Hepatocyte (in vitro differentiated cells): ENCODE measurements around the gene FSIP1. TPM values are rescaled to one million over a fixed set of nuclear protein-coding genes. Genes with fewer than 3 reads are reported as not detected.
A peak's percentile ranks its signal among the peaks of the same experiment; 100 is the strongest.

Experiments
- DNase-seq: peaks from one replicate; pipeline ENCODE4 v3.0.0-alpha.2; 2016; ENCODE audit warnings: low spot score
- H2AFZ ChIP-seq: fragments of 200-600 bp; sonication (generic); 2 replicates; pipeline ENCODE4 v1.6.0; 2016; ENCODE audit warnings: antibody characterized with exemption, mild to moderate bottlenecking
- H3K27ac ChIP-seq: fragments of 200-600 bp; sonication (generic); 2 replicates; pipeline ENCODE4 v1.5.1; 2016; ENCODE audit warnings: mild to moderate bottlenecking
- H3K27me3 ChIP-seq: fragments of 200-600 bp; sonication (generic); 2 replicates; pipeline ENCODE4 v1.6.1; 2016
- H3K36me3 ChIP-seq: fragments of 200-600 bp; sonication (generic); replicated peaks from 2 replicates; pipeline ENCODE4 v1.5.1; 2016; ENCODE audit warnings: low read depth; ENCODE audit not compliant: insufficient read depth
- H3K4me1 ChIP-seq: fragments of 200-600 bp; sonication (generic); 2 replicates; pipeline ENCODE4 v1.5.1; 2016; ENCODE audit warnings: mild to moderate bottlenecking, moderate library complexity; ENCODE audit not compliant: insufficient read depth
- H3K4me2 ChIP-seq: fragments of 200-600 bp; sonication (generic); 2 replicates; pipeline ENCODE4 v1.6.0; 2016
- H3K4me3 ChIP-seq: fragments of 200-600 bp; sonication (generic); 2 replicates; pipeline ENCODE4 v1.5.1; 2016; ENCODE audit warnings: mild to moderate bottlenecking
- H3K79me2 ChIP-seq: fragments of 200-600 bp; sonication (generic); 2 replicates; pipeline ENCODE4 v1.6.0; 2017; ENCODE audit warnings: mild to moderate bottlenecking
- H3K9me2 ChIP-seq: fragments of 200-600 bp; sonication (generic); replicated peaks from 2 replicates; pipeline ENCODE4 v1.6.0; 2017; ENCODE audit warnings: mild to moderate bottlenecking; ENCODE audit not compliant: insufficient read depth
- H3K9me3 ChIP-seq: fragments of 200-600 bp; sonication (generic); 2 replicates; pipeline ENCODE4 v1.5.1; 2016; ENCODE audit warnings: low read depth, mild to moderate bottlenecking
- H4K20me1 ChIP-seq: fragments of 200-600 bp; sonication (generic); 2 replicates; pipeline ENCODE4 v1.6.0; 2016; ENCODE audit warnings: mild to moderate bottlenecking; ENCODE audit not compliant: insufficient read depth, poor library complexity, severe bottlenecking
- CTCF ChIP-seq: fragments of 200-600 bp; sonication (generic); IDR thresholded peaks from 2 replicates; pipeline ENCODE4 v1.5.1; 2016; ENCODE audit warnings: antibody characterized with exemption, mild to moderate bottlenecking; ENCODE audit not compliant: poor library complexity
- EZH2 ChIP-seq: fragments of 200-600 bp; sonication (generic); IDR thresholded peaks from 2 replicates; pipeline ENCODE4 v1.6.1; 2016; ENCODE audit warnings: antibody characterized with exemption, mild to moderate bottlenecking, borderline replicate concordance
- EZH2phosphoT487 ChIP-seq: fragments of 200-600 bp; sonication (generic); IDR thresholded peaks from one replicate; pipeline ENCODE4 v1.6.1; 2018; ENCODE audit warnings: antibody characterized with exemption, mild to moderate bottlenecking, low read depth, moderate library complexity; ENCODE audit not compliant: unreplicated experiment, severe bottlenecking
- WGBS: methylation state at CpG from one replicate; pipeline ENCODE4 v1.1.6; 2016; ENCODE audit warnings: low lambda C conversion rate; ENCODE audit errors: missing lambda C conversion rate; 5-methylcytosine and 5-hydroxymethylcytosine counted together
- polyA plus RNA-seq: library from polyadenylated mRNA; unstranded; fragments of >200 nt; fragmentation: Nextera tagmentation; extraction: Ambion mirVana; gene quantifications from 2 replicates; pipeline ENCODE4 v1.2.1, GENCODE V29; 2016
- total RNA-seq: library from RNA; depleted of rRNA; stranded (reverse); fragments of >200 nt; gene quantifications from 2 replicates; pipeline ENCODE4 v1.2.3, GENCODE V29; 2014

FSIP1 gene
- total and polyA plus RNA-seq, 2 experiments from 2014 or later = 0.60 to 0.79 TPM

GRCh38 chr15:39695793-39696192 lies 86.8 kb downstream of the FSIP1 start:
- no peaks in the 10 kb centered on the region for H3K36me3 ChIP-seq
- no peak overlapping the region for H3K4me3 ChIP-seq
- H3K27me3 ChIP-seq = no peaks in the 10 kb centered on the region
- no peaks in the 10 kb centered on the region for H3K9me3 ChIP-seq
- DNase-seq = no peak
- no peak overlapping the region for H3K4me2 ChIP-seq
- H3K9me2 ChIP-seq = no peaks in the 10 kb centered on the region
- H3K4me1 ChIP-seq = peaks cover 24% of the 10 kb centered on the region
- H2AFZ ChIP-seq = no peak overlapping the region
- TF ChIP-seq EZH2phosphoT487 (no peak), CTCF (no peak), EZH2 (no peak)
- no peaks in the 10 kb centered on the region for H3K79me2 ChIP-seq
- WGBS = 59% methylated on average over 2 of the region's 2 CpGs
- H4K20me1 ChIP-seq = no peaks in the 10 kb centered on the region
- no peak overlapping the region for H3K27ac ChIP-seq

DNA sequence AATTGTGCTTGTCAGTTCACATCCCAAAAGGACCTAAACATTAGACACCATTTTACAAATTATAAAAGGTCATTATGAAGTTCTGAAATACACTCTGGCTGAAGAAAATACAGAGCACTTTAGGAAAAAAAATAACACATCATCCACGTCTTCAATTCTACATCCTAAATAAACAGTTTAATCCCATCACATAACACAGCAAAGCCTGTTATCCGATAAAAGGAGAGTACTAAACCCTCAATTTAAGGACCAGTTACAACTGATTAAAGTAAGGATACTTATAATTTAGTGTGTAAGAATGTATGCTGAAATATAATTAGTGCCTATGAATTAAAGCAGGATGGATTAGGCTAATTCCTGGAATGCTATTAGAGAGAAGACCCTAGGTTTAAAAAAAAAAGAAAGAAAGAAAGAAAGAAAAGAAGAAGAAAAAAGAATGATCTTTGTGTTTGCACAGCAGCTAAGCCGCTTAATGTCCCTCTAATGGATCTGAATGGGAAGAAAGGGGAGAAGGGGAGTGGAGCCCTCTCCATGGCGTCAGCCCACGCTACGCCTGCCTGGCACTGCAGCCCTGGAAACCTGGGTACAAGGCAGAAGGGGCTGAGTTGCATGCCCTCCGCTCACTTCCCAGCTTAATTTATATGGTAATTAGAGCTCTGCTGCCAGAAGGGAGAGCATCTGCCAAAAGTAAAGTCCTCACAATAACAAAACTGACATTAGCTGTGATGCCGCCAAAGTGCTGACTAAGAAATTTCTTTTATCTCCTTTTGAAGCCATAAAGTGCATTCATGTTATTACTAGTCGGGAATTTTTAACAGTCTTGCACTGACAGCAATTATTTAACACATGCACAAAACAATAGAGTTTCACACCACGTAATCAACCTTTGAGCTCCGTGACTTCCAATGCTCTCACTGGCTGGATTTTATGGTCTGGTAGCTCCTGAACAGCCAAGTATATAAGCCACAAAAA lies 90.0 kb downstream of the FSIP1 start:
- no peaks in the 10 kb centered on the region for H3K36me3 ChIP-seq
- H3K27ac ChIP-seq = peak overlapping the region; percentile 48
- H3K9me2 ChIP-seq = no peaks in the 10 kb centered on the region
- DNase-seq = peak; percentile 41
- H3K4me3 ChIP-seq = no peak overlapping the region
- TF ChIP-seq CTCF (no peak), EZH2phosphoT487 (no peak), EZH2 (no peak)
- peaks cover 21% of the 10 kb centered on the region for H3K4me1 ChIP-seq
- H4K20me1 ChIP-seq = no peaks in the 10 kb centered on the region
- no peaks in the 10 kb centered on the region for H3K27me3 ChIP-seq
- WGBS = 27% methylated on average over 11 of the region's 11 CpGs
- no peak overlapping the region for H2AFZ ChIP-seq
- no peaks in the 10 kb centered on the region for H3K79me2 ChIP-seq
- peak overlapping the region; percentile 69 for H3K4me2 ChIP-seq
- H3K9me3 ChIP-seq = no peaks in the 10 kb centered on the region

- H3K27me3 ChIP-seq = no peaks in the 10 kb centered on the region
- peaks cover 21% of the 10 kb centered on the region for H3K4me1 ChIP-seq
- WGBS = 65% methylated on average over 6 of the region's 6 CpGs
- H4K20me1 ChIP-seq = no peaks in the 10 kb centered on the region
- H2AFZ ChIP-seq = no peak overlapping the region
- no peaks in the 10 kb centered on the region for H3K36me3 ChIP-seq
- no peaks in the 10 kb centered on the region for H3K9me3 ChIP-seq
- no peak overlapping the region for H3K4me2 ChIP-seq
- peak overlapping the region; percentile 31 for H3K27ac ChIP-seq
- H3K9me2 ChIP-seq = no peaks in the 10 kb centered on the region
- no peaks in the 10 kb centered on the region for H3K79me2 ChIP-seq
- H3K4me3 ChIP-seq = no peak overlapping the region
- no peak for DNase-seq
- TF ChIP-seq EZH2 (no peak), CTCF (no peak), EZH2phosphoT487 (no peak)
Observed at GRCh38 chr15:39690881-39691634, 91.6 kb downstream of the FSIP1 start.
